ENCODE data around the gene IKBKE. TPM values are rescaled to one million over a fixed set of nuclear protein-coding genes. Genes with fewer than 3 reads are reported as not detected.
A peak's percentile ranks its signal among the peaks of the same experiment; 100 is the strongest.

Gene IKBKE
- total RNA-seq, 1 donor from 2014 or later, result 7.5 TPM

- TF ChIP-seq CTCF (IDR thresholded peaks at IDR 0.05), result no peak
- no peak for DNase-seq (ENCODE audit: extremely low spot score, unreplicated experiment)
- peaks cover 11% of the 10 kb centered on the region for H3K4me1 Mint-ChIP-seq (ENCODE audit: unreplicated experiment)
- H3K36me3 Mint-ChIP-seq (ENCODE audit: unreplicated experiment), result peaks cover 4% of the 10 kb centered on the region
- no peak overlapping the region for H3K27ac Mint-ChIP-seq (ENCODE audit: unreplicated experiment)
- no peaks in the 10 kb centered on the region for H3K27me3 Mint-ChIP-seq (ENCODE audit: unreplicated experiment)
- H3K9me3 Mint-ChIP-seq (ENCODE audit: unreplicated experiment), result no peaks in the 10 kb centered on the region
- no peak overlapping the region for H3K4me3 Mint-ChIP-seq (ENCODE audit: unreplicated experiment)
Observed at GRCh38 chr1:206484901-206485300, 14.6 kb downstream of the IKBKE start.

- Mint-ChIP-seq H3K9me3 (ENCODE audit: unreplicated experiment) (no peaks in the 10 kb centered on the region), H3K27me3 (ENCODE audit: unreplicated experiment) (no peaks in the 10 kb centered on the region), H3K4me3 (ENCODE audit: unreplicated experiment) (no peak overlapping the region), H3K4me1 (ENCODE audit: unreplicated experiment) (no peaks in the 10 kb centered on the region), H3K36me3 (ENCODE audit: unreplicated experiment) (peaks cover 6% of the 10 kb centered on the region), H3K27ac (ENCODE audit: unreplicated experiment) (no peak overlapping the region)
- no peak for TF ChIP-seq CTCF (IDR thresholded peaks at IDR 0.05)
- no peak for DNase-seq (ENCODE audit: extremely low spot score, unreplicated experiment)
Observed at GRCh38 chr1:206486995-206487788, 16.9 kb downstream of the IKBKE start.

- Mint-ChIP-seq H3K27ac (ENCODE audit: unreplicated experiment) (no peak overlapping the region), H3K4me1 (ENCODE audit: unreplicated experiment) (no peaks in the 10 kb centered on the region), H3K9me3 (ENCODE audit: unreplicated experiment) (no peaks in the 10 kb centered on the region), H3K36me3 (ENCODE audit: unreplicated experiment) (peaks cover 9% of the 10 kb centered on the region), H3K27me3 (ENCODE audit: unreplicated experiment) (no peaks in the 10 kb centered on the region), H3K4me3 (ENCODE audit: unreplicated experiment) (no peak overlapping the region)
- DNase-seq (ENCODE audit: extremely low spot score, unreplicated experiment), result no peak
- TF ChIP-seq CTCF (IDR thresholded peaks at IDR 0.05), result no peak
Observed at GRCh38 chr1:206487970-206488369, 17.7 kb downstream of the IKBKE start.

- Mint-ChIP-seq H3K4me3 (ENCODE audit: unreplicated experiment) (no peak overlapping the region), H3K27ac (ENCODE audit: unreplicated experiment) (no peak overlapping the region), H3K4me1 (ENCODE audit: unreplicated experiment) (no peaks in the 10 kb centered on the region), H3K9me3 (ENCODE audit: unreplicated experiment) (no peaks in the 10 kb centered on the region), H3K27me3 (ENCODE audit: unreplicated experiment) (no peaks in the 10 kb centered on the region), H3K36me3 (ENCODE audit: unreplicated experiment) (peaks cover 9% of the 10 kb centered on the region)
- no peak for DNase-seq (ENCODE audit: extremely low spot score, unreplicated experiment)
- no peak for TF ChIP-seq CTCF (IDR thresholded peaks at IDR 0.05)
Observed at GRCh38 chr1:206488466-206488865, 18.2 kb downstream of the IKBKE start.

- Mint-ChIP-seq H3K4me3 (ENCODE audit: unreplicated experiment) (no peak overlapping the region), H3K9me3 (ENCODE audit: unreplicated experiment) (no peaks in the 10 kb centered on the region), H3K36me3 (ENCODE audit: unreplicated experiment) (peaks cover 9% of the 10 kb centered on the region), H3K4me1 (ENCODE audit: unreplicated experiment) (peaks cover 4% of the 10 kb centered on the region), H3K27ac (ENCODE audit: unreplicated experiment) (no peak overlapping the region), H3K27me3 (ENCODE audit: unreplicated experiment) (no peaks in the 10 kb centered on the region)
- peak; percentile 93 for TF ChIP-seq CTCF (IDR thresholded peaks at IDR 0.05)
- DNase-seq (ENCODE audit: extremely low spot score, unreplicated experiment), result peak; percentile 91
Observed at GRCh38 chr1:206489980-206490770, 19.9 kb downstream of the IKBKE start.

All from osteocyte (in vitro differentiated cells).